Breast epithelium (tissue), 4 donors: Measurements from ENCODE around the gene TNNT1. TPM values are rescaled to one million over a fixed set of nuclear protein-coding genes. Genes with fewer than 3 reads are reported as not detected.

ENCODE experiments used
- DNase-seq, 2 donors: peaks; one replicate each; pipeline ENCODE4 v3.0.0-alpha.2; 2019; ENCODE audit warnings: low spot score in 2 of 2
- H3K27ac ChIP-seq, 2 donors: fragments of 200-600 bp; sonication (generic) in 1 of 2; one replicate each; pipeline ENCODE4 v1.5.1; 2016 to 2019; ENCODE audit warnings: mild to moderate bottlenecking in 1 of 2
- H3K27me3 ChIP-seq, 2 donors: fragments of 200-600 bp; sonication (generic) in 1 of 2; one replicate each; pipeline versions ENCODE4 v1.5.1 to v1.6.0; 2017 to 2019; ENCODE audit warnings: control low read depth in 1 of 2, mild to moderate bottlenecking in 1 of 2
- H3K36me3 ChIP-seq: fragments of 200-600 bp; one replicate; pipeline ENCODE4 v1.5.1; 2019
- H3K4me1 ChIP-seq, 2 donors: fragments of 200-600 bp; sonication (generic); one replicate each; pipeline ENCODE4 v1.5.1; 2016 to 2019; ENCODE audit warnings: control low read depth in 1 of 2
- H3K4me3 ChIP-seq, 3 donors: fragments of 200-600 bp; sonication (generic); 1 replicate in 2 of 3; 2 replicates in 1 of 3; pipeline ENCODE4 v1.5.1; 2016 to 2019; ENCODE audit warnings: mild to moderate bottlenecking in 3 of 3, moderate library complexity in 2 of 3
- H3K9me3 ChIP-seq, 2 donors: fragments of 200-600 bp; sonication (generic) in 1 of 2; one replicate each; pipeline ENCODE4 v1.5.1; 2016 to 2019; ENCODE audit warnings: control low read depth in 1 of 2
- POLR2A ChIP-seq: fragments of 450-650 bp; IDR thresholded peaks from one replicate; pipeline ENCODE4 v1.6.1; 2016; ENCODE audit warnings: antibody characterized with exemption, mild to moderate bottlenecking, moderate library complexity
- POLR2AphosphoS5 ChIP-seq, 3 donors: sonication (generic); formaldehyde crosslinking; IDR thresholded peaks; one replicate each; pipeline ENCODE4 v1.6.1; 2017; ENCODE audit warnings: antibody characterized with exemption in 3 of 3
- intact Hi-C: fragments of 100-400 bp; cut with DNase I; formaldehyde crosslinking; loops from one replicate; pipeline ENCODE4 v1.15.1; 2023; ENCODE audit warnings: low total_unique reads
- total RNA-seq, 3 donors: library from RNA; depleted of rRNA; stranded (reverse); fragments of >200 nt; gene quantifications; one replicate each; pipeline ENCODE4 v1.1.0, GENCODE V29; 2016
- TF ChIP-seq, protein P1 (sequence below), 3 donors: fragments of 450-650 bp; IDR thresholded peaks; one replicate each; pipeline ENCODE4 v1.5.1; 2016 to 2017; ENCODE audit warnings: antibody characterized with exemption in 3 of 3, mild to moderate bottlenecking in 3 of 3, moderate library complexity in 3 of 3

The TNNT1 gene
- total RNA-seq, 3 donors from 2014 or later: 3.7 to 7.2 TPM; not detected in 1

DNA sequence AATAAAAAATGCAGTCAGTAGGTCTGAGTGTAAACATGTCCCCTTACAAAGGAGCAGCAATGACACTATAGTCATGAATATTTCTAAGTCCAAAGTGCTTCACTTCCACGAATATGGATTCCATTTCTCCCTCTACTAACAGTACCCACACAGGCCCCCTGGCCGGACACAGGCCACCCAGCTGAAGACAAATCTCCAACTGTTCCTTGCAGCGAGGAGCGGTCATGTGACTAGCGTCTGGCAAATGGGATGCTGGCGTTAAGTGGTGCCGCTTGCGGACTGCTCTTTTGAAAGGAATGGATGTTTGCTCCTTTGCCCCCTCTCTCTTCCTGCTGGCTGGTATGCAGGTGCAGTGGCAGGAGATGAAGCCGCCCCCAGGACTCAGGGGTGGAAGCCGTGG is 47.7 kb downstream of the TNNT1 start:
- Histone ChIP-seq H3K9me3 (peaks cover 4 to 6% of the 10 kb centered on the region in 2 donors), H3K36me3 (no peaks in the 10 kb centered on the region), H3K4me1 (no peaks in the 10 kb centered on the region), H3K27me3 (no peaks in the 10 kb centered on the region), H3K27ac (no peak overlapping the region), H3K4me3 (no peak overlapping the region)
- no peak for DNase-seq
- TF ChIP-seq POLR2AphosphoS5 (IDR thresholded peaks at IDR 0.05): no peak
- TF ChIP-seq, protein P1, sequence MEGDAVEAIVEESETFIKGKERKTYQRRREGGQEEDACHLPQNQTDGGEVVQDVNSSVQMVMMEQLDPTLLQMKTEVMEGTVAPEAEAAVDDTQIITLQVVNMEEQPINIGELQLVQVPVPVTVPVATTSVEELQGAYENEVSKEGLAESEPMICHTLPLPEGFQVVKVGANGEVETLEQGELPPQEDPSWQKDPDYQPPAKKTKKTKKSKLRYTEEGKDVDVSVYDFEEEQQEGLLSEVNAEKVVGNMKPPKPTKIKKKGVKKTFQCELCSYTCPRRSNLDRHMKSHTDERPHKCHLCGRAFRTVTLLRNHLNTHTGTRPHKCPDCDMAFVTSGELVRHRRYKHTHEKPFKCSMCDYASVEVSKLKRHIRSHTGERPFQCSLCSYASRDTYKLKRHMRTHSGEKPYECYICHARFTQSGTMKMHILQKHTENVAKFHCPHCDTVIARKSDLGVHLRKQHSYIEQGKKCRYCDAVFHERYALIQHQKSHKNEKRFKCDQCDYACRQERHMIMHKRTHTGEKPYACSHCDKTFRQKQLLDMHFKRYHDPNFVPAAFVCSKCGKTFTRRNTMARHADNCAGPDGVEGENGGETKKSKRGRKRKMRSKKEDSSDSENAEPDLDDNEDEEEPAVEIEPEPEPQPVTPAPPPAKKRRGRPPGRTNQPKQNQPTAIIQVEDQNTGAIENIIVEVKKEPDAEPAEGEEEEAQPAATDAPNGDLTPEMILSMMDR (IDR thresholded peaks at IDR 0.05): no peak
- TF ChIP-seq POLR2A: no peak
- intact Hi-C loops: no loop called here

DNA sequence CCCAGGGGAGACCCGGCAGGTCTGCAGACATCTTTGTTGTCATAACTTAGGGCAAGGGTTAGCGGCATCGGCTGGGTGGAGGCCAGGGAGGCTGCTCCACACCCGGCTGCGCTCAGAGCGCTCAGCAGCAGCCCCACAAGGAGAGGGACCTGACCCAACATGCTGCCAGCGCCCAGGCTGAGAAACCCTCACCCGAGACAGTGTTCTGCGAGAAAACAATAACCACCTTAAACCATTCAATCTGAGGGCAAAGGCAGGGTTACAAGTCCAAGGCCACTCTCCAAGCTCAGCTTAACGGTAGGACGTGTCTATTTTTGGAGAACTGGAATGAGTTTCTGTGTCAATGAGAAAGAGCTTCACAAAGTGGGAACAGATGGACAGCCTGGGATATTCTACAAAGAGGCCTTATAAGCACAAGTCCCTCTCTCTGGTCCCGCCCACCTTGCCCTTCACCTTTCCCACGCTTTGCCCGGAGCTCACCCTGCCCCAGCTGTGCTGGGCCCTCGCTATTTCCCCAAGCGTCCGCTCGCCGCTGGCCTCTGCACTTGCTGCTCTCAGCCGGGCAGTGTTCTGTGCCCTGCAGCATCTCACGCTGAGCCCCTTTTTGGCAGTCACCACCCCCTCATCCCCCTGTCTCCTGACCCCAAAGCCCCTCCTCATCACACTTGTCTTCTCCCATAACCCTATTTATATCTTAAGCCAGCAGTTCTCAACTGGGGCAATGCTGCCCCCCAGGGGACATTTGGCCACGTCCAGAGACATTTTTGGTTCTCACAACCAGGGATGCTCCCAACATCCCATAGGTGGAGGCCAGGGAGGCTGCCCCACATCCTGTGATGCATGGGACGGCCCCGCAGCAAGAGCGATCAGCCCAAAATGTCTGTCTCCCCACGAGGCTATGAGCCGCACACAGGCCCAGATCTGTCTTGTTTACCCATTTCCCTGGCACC is 49.2 kb downstream of the TNNT1 start:
- intact Hi-C loops: no loop called here
- no peaks in the 10 kb centered on the region for H3K36me3 ChIP-seq
- no peak overlapping the region for H3K4me3 ChIP-seq
- H3K9me3 ChIP-seq: peaks cover 4 to 6% of the 10 kb centered on the region in 2 donors
- no peaks in the 10 kb centered on the region for H3K4me1 ChIP-seq
- no peaks in the 10 kb centered on the region for H3K27me3 ChIP-seq
- peak overlapping the region; percentile 4 to 30 for H3K27ac ChIP-seq
- no peak for DNase-seq
- TF ChIP-seq POLR2AphosphoS5 (IDR thresholded peaks at IDR 0.05) (no peak), POLR2A (no peak)
- TF ChIP-seq, protein P1 (IDR thresholded peaks at IDR 0.05): no peak

DNA sequence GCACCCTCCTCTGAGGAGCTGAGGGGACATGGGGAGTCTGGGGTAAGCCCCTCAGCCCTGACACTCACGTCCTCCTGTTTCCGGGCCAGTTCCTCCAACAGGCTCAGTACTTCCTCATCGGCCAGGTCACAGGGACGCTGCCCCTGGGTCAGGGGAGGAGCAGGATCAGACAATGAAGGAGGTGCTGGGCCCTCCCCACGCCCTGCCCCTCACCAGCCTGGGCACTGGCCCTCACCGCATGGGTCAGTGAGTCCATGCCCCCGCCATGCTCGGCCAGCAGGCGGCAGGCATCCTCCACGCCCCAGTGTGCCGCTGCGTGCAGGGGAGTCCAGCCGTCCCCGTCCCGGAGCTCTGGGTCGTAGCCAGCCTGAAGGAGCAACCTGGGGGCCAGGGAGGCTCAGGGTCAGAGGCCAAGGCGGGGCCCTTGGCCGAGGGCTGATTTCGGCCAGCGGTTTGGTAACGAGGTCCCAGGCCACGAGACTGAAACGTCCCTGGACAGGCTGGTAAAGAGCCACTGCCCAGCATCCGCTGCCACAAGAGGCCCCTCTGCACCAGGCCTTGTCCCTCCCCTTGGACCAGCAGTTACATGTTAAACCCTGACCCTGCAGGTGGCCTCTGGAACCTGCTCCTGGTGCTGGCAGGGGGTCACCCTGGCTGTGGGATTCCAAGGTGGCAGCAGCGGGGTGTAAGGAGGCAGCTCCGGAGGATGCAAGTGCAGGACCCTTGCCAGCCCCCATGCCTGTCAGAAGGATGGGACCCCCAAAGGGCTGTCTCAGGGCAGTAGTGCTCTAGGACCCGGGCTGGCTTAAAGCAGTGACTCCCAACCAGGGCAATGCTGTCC is 50.1 kb downstream of the TNNT1 start:
- TF ChIP-seq POLR2AphosphoS5 (IDR thresholded peaks at IDR 0.05): no peak
- TF ChIP-seq, protein P1 (IDR thresholded peaks at IDR 0.05): no peak
- no peak for TF ChIP-seq POLR2A
- Histone ChIP-seq H3K27me3 (no peaks in the 10 kb centered on the region), H3K4me3 (no peak overlapping the region), H3K9me3 (peaks cover 4 to 6% of the 10 kb centered on the region in 2 donors), H3K4me1 (no peaks in the 10 kb centered on the region), H3K27ac (peak overlapping the region; percentile 4 to 30), H3K36me3 (no peaks in the 10 kb centered on the region)
- no peak for DNase-seq
- intact Hi-C loops: no loop called here

DNA sequence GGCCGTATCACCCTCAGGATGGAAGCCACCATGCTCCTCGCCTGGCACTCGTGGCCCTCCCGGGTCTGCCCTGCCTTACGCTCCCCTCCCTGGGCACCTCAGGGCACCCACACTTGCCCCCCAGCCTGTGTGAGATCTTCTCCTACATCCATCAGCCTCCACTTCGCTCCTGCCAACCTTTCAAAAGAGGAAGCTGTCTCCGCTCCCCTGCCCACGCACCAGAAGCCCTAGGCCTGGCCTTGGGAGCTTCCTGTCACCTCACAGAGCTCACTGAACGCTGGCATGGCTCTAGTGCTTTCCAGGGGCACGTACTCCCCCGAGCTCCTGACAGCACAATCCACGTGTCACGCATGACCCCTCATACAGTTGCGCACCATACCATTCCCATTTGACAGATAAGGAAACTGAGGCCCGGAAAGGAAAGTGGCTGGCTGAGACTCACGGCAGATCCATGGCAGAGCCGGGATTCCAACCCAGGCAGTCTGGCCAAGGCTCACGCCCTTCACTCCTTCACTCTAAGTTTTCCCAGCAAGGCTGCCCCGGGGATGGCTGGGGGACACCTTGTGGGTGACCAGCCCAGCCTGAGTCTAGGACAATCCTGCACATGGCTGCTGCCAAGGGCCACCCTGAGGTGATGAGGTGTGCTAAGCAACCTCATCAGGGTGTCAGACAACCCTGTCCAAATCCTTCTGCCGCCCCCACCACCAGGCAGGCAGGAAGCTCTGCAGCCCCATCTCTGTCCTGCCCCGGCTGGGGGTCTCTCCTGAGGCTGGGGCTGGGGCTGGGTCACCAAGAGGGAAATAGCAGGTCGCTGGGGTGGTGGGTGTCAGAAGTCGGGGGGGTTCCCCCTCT is 50.9 kb downstream of the TNNT1 start:
- no peaks in the 10 kb centered on the region for H3K4me1 ChIP-seq
- H3K36me3 ChIP-seq: no peaks in the 10 kb centered on the region
- no peaks in the 10 kb centered on the region for H3K27me3 ChIP-seq
- DNase-seq: no peak
- H3K4me3 ChIP-seq: no peak overlapping the region
- no peak overlapping the region for H3K27ac ChIP-seq
- H3K9me3 ChIP-seq: peaks cover 1 to 2% of the 10 kb centered on the region in 2 donors
- TF ChIP-seq POLR2AphosphoS5 (IDR thresholded peaks at IDR 0.05) (no peak), POLR2A (no peak)
- TF ChIP-seq, protein P1 (IDR thresholded peaks at IDR 0.05): no peak
- intact Hi-C loops: no loop called here
